Measurements from ENCODE around the gene PCK2. TPM values are rescaled to one million over a fixed set of nuclear protein-coding genes. Genes with fewer than 3 reads are reported as not detected.

PCK2 gene
- total and polyA plus RNA-seq, 4 donors: 39.8 to 250 (median 221) TPM

GRCh38 chr14:24065408-24065807, 28.7 kb upstream of the PCK2 start:
- Histone ChIP-seq H3K9me3 (ENCODE audit: control insufficient read depth in 4 of 4, low read length in 3 of 4) (no peaks in the 10 kb centered on the region), H3K27ac (ENCODE audit: low read depth in 1 of 2, low read length in 2 of 2) (peak overlapping the region; percentile 20 to 35), H3K9ac (ENCODE audit: low read depth in 1 of 2, low read length in 2 of 2) (no peak overlapping the region), H3K4me1 (ENCODE audit: control insufficient read depth in 4 of 4, insufficient read depth in 4 of 4, low read length in 3 of 4) (peaks cover 38 to 76% (median 66%) of the 10 kb centered on the region in 4 donors), H3K36me3 (ENCODE audit: control insufficient read depth in 4 of 4, insufficient read depth in 3 of 4, low read depth in 1 of 4, low read length in 3 of 4) (no peaks in the 10 kb centered on the region), H3K27me3 (ENCODE audit: control insufficient read depth in 4 of 4, insufficient read depth in 4 of 4, low read length in 3 of 4) (no peaks in the 10 kb centered on the region), H3K4me3 (ENCODE audit: low read depth in 1 of 3, low read length in 3 of 3) (peak overlapping the region in 1 of 3 donors; percentile 13)
- DNase-seq (ENCODE audit: low spot score): no peak
- no peak for TF ChIP-seq HNF4G (IDR thresholded peaks at IDR 0.05)
- TF ChIP-seq, protein P1, sequence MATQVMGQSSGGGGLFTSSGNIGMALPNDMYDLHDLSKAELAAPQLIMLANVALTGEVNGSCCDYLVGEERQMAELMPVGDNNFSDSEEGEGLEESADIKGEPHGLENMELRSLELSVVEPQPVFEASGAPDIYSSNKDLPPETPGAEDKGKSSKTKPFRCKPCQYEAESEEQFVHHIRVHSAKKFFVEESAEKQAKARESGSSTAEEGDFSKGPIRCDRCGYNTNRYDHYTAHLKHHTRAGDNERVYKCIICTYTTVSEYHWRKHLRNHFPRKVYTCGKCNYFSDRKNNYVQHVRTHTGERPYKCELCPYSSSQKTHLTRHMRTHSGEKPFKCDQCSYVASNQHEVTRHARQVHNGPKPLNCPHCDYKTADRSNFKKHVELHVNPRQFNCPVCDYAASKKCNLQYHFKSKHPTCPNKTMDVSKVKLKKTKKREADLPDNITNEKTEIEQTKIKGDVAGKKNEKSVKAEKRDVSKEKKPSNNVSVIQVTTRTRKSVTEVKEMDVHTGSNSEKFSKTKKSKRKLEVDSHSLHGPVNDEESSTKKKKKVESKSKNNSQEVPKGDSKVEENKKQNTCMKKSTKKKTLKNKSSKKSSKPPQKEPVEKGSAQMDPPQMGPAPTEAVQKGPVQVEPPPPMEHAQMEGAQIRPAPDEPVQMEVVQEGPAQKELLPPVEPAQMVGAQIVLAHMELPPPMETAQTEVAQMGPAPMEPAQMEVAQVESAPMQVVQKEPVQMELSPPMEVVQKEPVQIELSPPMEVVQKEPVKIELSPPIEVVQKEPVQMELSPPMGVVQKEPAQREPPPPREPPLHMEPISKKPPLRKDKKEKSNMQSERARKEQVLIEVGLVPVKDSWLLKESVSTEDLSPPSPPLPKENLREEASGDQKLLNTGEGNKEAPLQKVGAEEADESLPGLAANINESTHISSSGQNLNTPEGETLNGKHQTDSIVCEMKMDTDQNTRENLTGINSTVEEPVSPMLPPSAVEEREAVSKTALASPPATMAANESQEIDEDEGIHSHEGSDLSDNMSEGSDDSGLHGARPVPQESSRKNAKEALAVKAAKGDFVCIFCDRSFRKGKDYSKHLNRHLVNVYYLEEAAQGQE (IDR thresholded peaks at IDR 0.05): no peak
- no peak for TF ChIP-seq CTCF (IDR thresholded peaks at IDR 0.05; ENCODE audit: low read depth, low read length, missing input control)
- no peak for TF ChIP-seq EGR1 (IDR thresholded peaks at IDR 0.05; ENCODE audit: low read depth in 2 of 2)
- TF ChIP-seq HNF4A (conservative IDR thresholded peaks at IDR 0.05): no peak
- TF ChIP-seq YY1 (IDR thresholded peaks at IDR 0.05): no peak
- no peak for TF ChIP-seq RXRA (IDR thresholded peaks at IDR 0.05)
- TF ChIP-seq, protein P2, sequence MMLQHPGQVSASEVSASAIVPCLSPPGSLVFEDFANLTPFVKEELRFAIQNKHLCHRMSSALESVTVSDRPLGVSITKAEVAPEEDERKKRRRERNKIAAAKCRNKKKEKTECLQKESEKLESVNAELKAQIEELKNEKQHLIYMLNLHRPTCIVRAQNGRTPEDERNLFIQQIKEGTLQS (IDR thresholded peaks at IDR 0.05): no peak
- TF ChIP-seq, protein P3, sequence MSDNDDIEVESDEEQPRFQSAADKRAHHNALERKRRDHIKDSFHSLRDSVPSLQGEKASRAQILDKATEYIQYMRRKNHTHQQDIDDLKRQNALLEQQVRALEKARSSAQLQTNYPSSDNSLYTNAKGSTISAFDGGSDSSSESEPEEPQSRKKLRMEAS (IDR thresholded peaks at IDR 0.05): no peak
- TF ChIP-seq RAD21 (IDR thresholded peaks at IDR 0.05): no peak
- TF ChIP-seq, protein P4, sequence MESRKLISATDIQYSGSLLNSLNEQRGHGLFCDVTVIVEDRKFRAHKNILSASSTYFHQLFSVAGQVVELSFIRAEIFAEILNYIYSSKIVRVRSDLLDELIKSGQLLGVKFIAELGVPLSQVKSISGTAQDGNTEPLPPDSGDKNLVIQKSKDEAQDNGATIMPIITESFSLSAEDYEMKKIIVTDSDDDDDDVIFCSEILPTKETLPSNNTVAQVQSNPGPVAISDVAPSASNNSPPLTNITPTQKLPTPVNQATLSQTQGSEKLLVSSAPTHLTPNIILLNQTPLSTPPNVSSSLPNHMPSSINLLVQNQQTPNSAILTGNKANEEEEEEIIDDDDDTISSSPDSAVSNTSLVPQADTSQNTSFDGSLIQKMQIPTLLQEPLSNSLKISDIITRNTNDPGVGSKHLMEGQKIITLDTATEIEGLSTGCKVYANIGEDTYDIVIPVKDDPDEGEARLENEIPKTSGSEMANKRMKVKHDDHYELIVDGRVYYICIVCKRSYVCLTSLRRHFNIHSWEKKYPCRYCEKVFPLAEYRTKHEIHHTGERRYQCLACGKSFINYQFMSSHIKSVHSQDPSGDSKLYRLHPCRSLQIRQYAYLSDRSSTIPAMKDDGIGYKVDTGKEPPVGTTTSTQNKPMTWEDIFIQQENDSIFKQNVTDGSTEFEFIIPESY (IDR thresholded peaks at IDR 0.05): no peak
- WGBS: 45% methylated on average over 8 of the region's 8 CpGs

DNA sequence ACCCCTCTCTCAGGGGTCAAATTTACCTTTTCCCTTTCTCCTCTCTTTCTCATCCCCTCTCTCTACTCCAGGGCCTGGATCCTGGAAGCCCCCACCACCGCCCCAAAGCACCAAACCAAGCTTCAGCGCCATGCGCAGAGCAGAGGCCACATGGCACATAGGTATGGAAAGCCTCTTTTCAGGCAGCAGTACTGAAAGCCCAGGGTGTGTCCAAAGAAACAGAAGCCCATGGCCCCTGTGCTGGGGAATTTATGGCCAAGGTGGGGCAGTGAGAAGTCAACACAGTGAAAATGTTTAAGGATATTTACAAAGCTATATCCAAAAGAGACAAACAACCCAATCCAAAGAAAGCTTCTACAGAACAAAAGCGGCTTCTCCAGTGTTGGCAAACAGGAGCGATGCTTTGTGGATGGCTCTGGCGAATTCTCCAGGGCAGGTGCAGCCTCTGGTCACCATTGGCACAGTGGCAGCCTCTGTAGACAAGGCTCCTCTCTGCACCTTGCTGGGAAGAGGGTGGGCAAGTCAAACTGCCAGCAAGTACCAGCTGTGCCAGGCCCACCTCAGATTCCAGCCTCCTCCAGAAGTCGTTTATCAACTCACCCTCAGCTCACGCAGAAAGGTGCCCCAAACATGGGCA, 27.5 kb upstream of the PCK2 start:
- Histone ChIP-seq H3K4me1 (ENCODE audit: control insufficient read depth in 4 of 4, insufficient read depth in 4 of 4, low read length in 3 of 4) (peaks cover 28 to 65% (median 56%) of the 10 kb centered on the region in 4 donors), H3K27ac (ENCODE audit: low read depth in 1 of 2, low read length in 2 of 2) (peak overlapping the region; percentile 76 to 90), H3K4me3 (ENCODE audit: low read depth in 1 of 3, low read length in 3 of 3) (peak overlapping the region; percentile 27 to 79 (median 34)), H3K36me3 (ENCODE audit: control insufficient read depth in 4 of 4, insufficient read depth in 3 of 4, low read depth in 1 of 4, low read length in 3 of 4) (no peaks in the 10 kb centered on the region), H3K27me3 (ENCODE audit: control insufficient read depth in 4 of 4, insufficient read depth in 4 of 4, low read length in 3 of 4) (no peaks in the 10 kb centered on the region), H3K9me3 (ENCODE audit: control insufficient read depth in 4 of 4, low read length in 3 of 4) (no peaks in the 10 kb centered on the region), H3K9ac (ENCODE audit: low read depth in 1 of 2, low read length in 2 of 2) (peak overlapping the region; percentile 71 to 88)
- TF ChIP-seq CTCF (IDR thresholded peaks at IDR 0.05; ENCODE audit: low read depth, low read length, missing input control) (no peak), YY1 (IDR thresholded peaks at IDR 0.05) (no peak), RXRA (IDR thresholded peaks at IDR 0.05) (no peak), EGR1 (IDR thresholded peaks at IDR 0.05; ENCODE audit: low read depth in 2 of 2) (no peak), SP1 (IDR thresholded peaks at IDR 0.05) (no peak)
- no peak for DNase-seq (ENCODE audit: low spot score)
- WGBS: 40% methylated on average over 8 of the region's 8 CpGs

Data from liver (tissue), 9 donors.